Amniotic epithelial cell (primary cell): ENCODE results near the gene CRYM.
A peak's percentile ranks its signal among the peaks of the same experiment; 100 is the strongest.
"Not testable (repeated sequence)": the region's sequence is repeated elsewhere in the genome, so short reads cannot be mapped to it uniquely, and the experiment has no call there.

Experiments
- DNase-seq: peaks from one replicate; pipeline ENCODE4 v3.0.0-alpha.2; 2010; ENCODE audit warnings: low read depth

CRYM gene

GRCh38 chr16:21279501-21279900 lies 1.4 kb upstream of the CRYM start:
- no peak for DNase-seq

GRCh38 chr16:21277045-21277926 lies 804 bp downstream of the CRYM start:
- DNase-seq: no peak

- no peak for DNase-seq
These were observed 2.0 kb downstream of the CRYM start for GRCh38 chr16:21276090-21276489.

GRCh38 chr16:21275529-21275928 lies 2.6 kb downstream of the CRYM start:
- no peak for DNase-seq

- no peak for DNase-seq
These were observed 3.8 kb downstream of the CRYM start for GRCh38 chr16:21274172-21274726.

GRCh38 chr16:21272763-21273162 lies 5.3 kb downstream of the CRYM start:
- not testable (repeated sequence) for DNase-seq

GRCh38 chr16:21272253-21272652 lies 5.8 kb downstream of the CRYM start:
- no peak for DNase-seq

- no peak for DNase-seq
These were observed 9.9 kb downstream of the CRYM start for GRCh38 chr16:21268236-21268635.

GRCh38 chr16:21267298-21267697 lies 10.8 kb downstream of the CRYM start:
- no peak for DNase-seq

GRCh38 chr16:21265104-21265837 lies 12.8 kb downstream of the CRYM start:
- peak; percentile 2 for DNase-seq

GRCh38 chr16:21264571-21265036 lies 13.5 kb downstream of the CRYM start:
- DNase-seq: no peak

GRCh38 chr16:21263640-21264570 lies 14.2 kb downstream of the CRYM start:
- no peak for DNase-seq

- DNase-seq: no peak
These were observed 15.1 kb downstream of the CRYM start for GRCh38 chr16:21262779-21263639.

GRCh38 chr16:21260870-21261791 lies 17.0 kb downstream of the CRYM start:
- peak; percentile 66 for DNase-seq

GRCh38 chr16:21257284-21257683 lies 20.8 kb downstream of the CRYM start:
- no peak for DNase-seq

GRCh38 chr16:21256636-21257035 lies 21.5 kb downstream of the CRYM start:
- DNase-seq: no peak

GRCh38 chr16:21253470-21253869 lies 24.6 kb downstream of the CRYM start:
- DNase-seq: no peak

GRCh38 chr16:21250072-21250923 lies 27.8 kb downstream of the CRYM start:
- DNase-seq: no peak

- DNase-seq: not testable (repeated sequence)
These were observed 29.9 kb downstream of the CRYM start for GRCh38 chr16:21248179-21248578.
